K562 (cell line): ENCODE results near the gene CPED1. TPM values are rescaled to one million over a fixed set of nuclear protein-coding genes. Genes with fewer than 3 reads are reported as not detected.

Source experiments
- ADNP ChIP-seq: fragments of 200-800 bp; sonication (Bioruptor generic); IDR thresholded peaks from 2 replicates; pipeline ENCODE4 v1.6.1; 2016; ENCODE audit warnings: missing genetic modification characterization, missing compliant biosample characterization
- E2F5 ChIP-seq: sonication (generic); formaldehyde crosslinking; IDR thresholded peaks from 2 replicates; pipeline ENCODE4 v1.8.0; 2022; ENCODE audit warnings: mild to moderate bottlenecking, missing genetic modification reagents
- ELF4 ChIP-seq: fragments of 450-650 bp; formaldehyde crosslinking; IDR thresholded peaks from 2 replicates; pipeline ENCODE4 v1.4.0; 2022; ENCODE audit warnings: missing genetic modification characterization
- FOXK1 ChIP-seq: sonication (generic); formaldehyde crosslinking; IDR thresholded peaks from 2 replicates; pipeline ENCODE4 v1.8.0; 2022; ENCODE audit warnings: missing genetic modification reagents, mild to moderate bottlenecking, borderline replicate concordance
- KDM2B ChIP-seq: fragments of 250-450 bp; sonication (Bioruptor Pico); IDR thresholded peaks from 2 replicates; pipeline ENCODE4 v1.8.0; 2021; ENCODE audit warnings: mild to moderate bottlenecking, moderate library complexity
- MAFK ChIP-seq: IDR thresholded peaks from 2 replicates; pipeline ENCODE4 v1.6.1; 2011; ENCODE audit warnings: low read length, improper control_type of control experiment
- MNT ChIP-seq, 2 experiments: fragments of 450-650 bp; conservative IDR thresholded peaks; 2 replicates each; pipeline ENCODE4 v1.6.1; 2017; ENCODE audit warnings: mild to moderate bottlenecking in 2 of 2, moderate library complexity in 2 of 2
- MTA3 ChIP-seq: fragments of 450-650 bp; formaldehyde crosslinking; IDR thresholded peaks from 2 replicates; pipeline ENCODE4 v1.6.1; 2017; ENCODE audit warnings: mild to moderate bottlenecking, borderline replicate concordance
- NFE2 ChIP-seq: IDR thresholded peaks from 2 replicates; pipeline ENCODE4 v1.6.1; 2014; ENCODE audit warnings: antibody characterized with exemption, low read depth
- PCBP2 ChIP-seq: fragments of 200-400 bp; formaldehyde crosslinking; IDR thresholded peaks from 2 replicates; pipeline ENCODE4 v1.6.1; 2018; ENCODE audit warnings: low read length, low read depth, mild to moderate bottlenecking, moderate library complexity; ENCODE audit not compliant: poor library complexity, severe bottlenecking
- PPARD ChIP-seq: fragments of 250-450 bp; sonication (Bioruptor Pico); IDR thresholded peaks from 2 replicates; pipeline ENCODE4 v1.8.0; 2022; ENCODE audit warnings: inconsistent platforms, mild to moderate bottlenecking, moderate library complexity
- SMARCA4 ChIP-seq: fragments of 450-650 bp; IDR thresholded peaks from 2 replicates; pipeline ENCODE4 v1.6.1; 2016
- TCF3 ChIP-seq: sonication (generic); formaldehyde crosslinking; IDR thresholded peaks from 2 replicates; pipeline ENCODE4 v1.4.0; 2020; ENCODE audit warnings: mild to moderate bottlenecking, missing genetic modification reagents
- TRIM25 ChIP-seq: fragments of 450-650 bp; IDR thresholded peaks from 2 replicates; pipeline ENCODE4 v1.7.0; 2016; ENCODE audit warnings: borderline replicate concordance
- U2AF1 ChIP-seq: fragments of 200-400 bp; formaldehyde crosslinking; optimal IDR thresholded peaks from 2 replicates; pipeline ENCODE3; 2017; ENCODE audit warnings: mild to moderate bottlenecking, low read depth, low read length, moderate library complexity
- ZNF586 ChIP-seq: fragments of 450-650 bp; formaldehyde crosslinking; conservative IDR thresholded peaks from 2 replicates; pipeline ENCODE4 v1.4.0; 2020; ENCODE audit warnings: mild to moderate bottlenecking, moderate library complexity
- ZNF695 ChIP-seq: fragments of 450-650 bp; formaldehyde crosslinking; IDR thresholded peaks from 2 replicates; pipeline ENCODE4 v1.4.0; 2020; ENCODE audit warnings: mild to moderate bottlenecking, moderate library complexity
- polyA plus RNA-seq, 8 experiments: library from polyadenylated mRNA; depleted of rRNA in 4 of 8; stranded (reverse) in 5 of 8; unstranded in 3 of 8; fragments of >200 nt; fragmentation: Nextera tagmentation in 2 of 8; fragmentation: Illumina TruSeq in 1 of 8; extraction: Ambion mirVana in 2 of 8; extraction: Trizol in 1 of 8; gene quantifications; 2 replicates each; pipeline versions ENCODE4 v1.2.1 to v1.2.3, GENCODE V29; 2011 to 2014; ENCODE audit warnings: inconsistent platforms in 1 of 8, missing spikeins in 1 of 8
- total RNA-seq, 7 experiments: library from RNA; depleted of rRNA in 6 of 7; stranded (reverse); fragments of >200 nt in 6 of 7; fragmentation: Illumina TruSeq in 2 of 7; extraction: Trizol in 2 of 7; gene quantifications; 2 replicates each; pipeline versions ENCODE4 v1.2.1 to v1.2.3, GENCODE V29; 2011 to 2021; ENCODE audit warnings: low replicate concordance in 1 of 7
- TF ChIP-seq, protein P1 (sequence below): IDR thresholded peaks from 2 replicates; pipeline ENCODE4 v1.6.1; 2011; ENCODE audit warnings: borderline replicate concordance, low read depth, mild to moderate bottlenecking, moderate library complexity, low read length; ENCODE audit not compliant: insufficient read depth, poor library complexity, severe bottlenecking
- TF ChIP-seq, protein P2 (sequence below): fragments of 250-450 bp; sonication (Bioruptor Pico); IDR thresholded peaks from 2 replicates; pipeline ENCODE4 v1.8.0; 2021; ENCODE audit warnings: moderate library complexity, mild to moderate bottlenecking, inconsistent platforms

The CPED1 gene
- total and polyA plus RNA-seq, 9 of the 15 experiments (the other 6 are each of a cell fraction or from before 2014, with no cell fraction given), result 195 to 393 (median 290) TPM

GRCh38 chr7:121049028-121049791 lies 60.7 kb downstream of the CPED1 start (continued):
- TF ChIP-seq PCBP2 (no peak), ELF4 (0 out of 2 replicates have a peak, but pooled peaks have one; percentile 68), U2AF1 (no peak), PPARD (CRISPR knock-in tag) (no peak), ADNP (no peak), TCF3 (CRISPR knock-in tag) (peak; percentile 94), MTA3 (0 out of 2 replicates have a peak, but pooled peaks have one; percentile 60), FOXK1 (no peak), SMARCA4 (peak; percentile 94), E2F5 (CRISPR knock-in tag) (no peak), TRIM25 (no peak), ZNF586 (CRISPR knock-in tag) (no peak), KDM2B (CRISPR knock-in tag) (no peak), MAFK (peak; percentile 50; the same call in 1 of the 2 replicates), ZNF695 (CRISPR knock-in tag) (no peak), MNT (conservative IDR thresholded peaks at IDR 0.05) (0 out of 4 replicates have a peak, but pooled peaks of 1 of the 2 experiments have one; percentile 38), NFE2 (peak; percentile 62)
- TF ChIP-seq, protein P1, sequence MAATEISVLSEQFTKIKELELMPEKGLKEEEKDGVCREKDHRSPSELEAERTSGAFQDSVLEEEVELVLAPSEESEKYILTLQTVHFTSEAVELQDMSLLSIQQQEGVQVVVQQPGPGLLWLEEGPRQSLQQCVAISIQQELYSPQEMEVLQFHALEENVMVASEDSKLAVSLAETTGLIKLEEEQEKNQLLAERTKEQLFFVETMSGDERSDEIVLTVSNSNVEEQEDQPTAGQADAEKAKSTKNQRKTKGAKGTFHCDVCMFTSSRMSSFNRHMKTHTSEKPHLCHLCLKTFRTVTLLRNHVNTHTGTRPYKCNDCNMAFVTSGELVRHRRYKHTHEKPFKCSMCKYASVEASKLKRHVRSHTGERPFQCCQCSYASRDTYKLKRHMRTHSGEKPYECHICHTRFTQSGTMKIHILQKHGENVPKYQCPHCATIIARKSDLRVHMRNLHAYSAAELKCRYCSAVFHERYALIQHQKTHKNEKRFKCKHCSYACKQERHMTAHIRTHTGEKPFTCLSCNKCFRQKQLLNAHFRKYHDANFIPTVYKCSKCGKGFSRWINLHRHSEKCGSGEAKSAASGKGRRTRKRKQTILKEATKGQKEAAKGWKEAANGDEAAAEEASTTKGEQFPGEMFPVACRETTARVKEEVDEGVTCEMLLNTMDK, result no peak
- TF ChIP-seq, protein P2, sequence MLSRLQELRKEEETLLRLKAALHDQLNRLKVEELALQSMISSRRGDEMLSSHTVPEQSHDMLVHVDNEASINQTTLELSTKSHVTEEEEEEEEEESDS, result no peak
